HG03565 (cell line): Measurements from ENCODE around the gene RNF2.
"Not testable (repeated sequence)": the region's sequence is repeated elsewhere in the genome, so short reads cannot be mapped to it uniquely, and the experiment has no call there.

Experiments used
- ATAC-seq: cut with Tn5 transposase; IDR thresholded peaks from one replicate; pipeline ENCODE4 v1.9.1; 2021; ENCODE audit warnings: mild to moderate bottlenecking, moderate library complexity; ENCODE audit not compliant: unreplicated experiment

RNF2 gene

DNA sequence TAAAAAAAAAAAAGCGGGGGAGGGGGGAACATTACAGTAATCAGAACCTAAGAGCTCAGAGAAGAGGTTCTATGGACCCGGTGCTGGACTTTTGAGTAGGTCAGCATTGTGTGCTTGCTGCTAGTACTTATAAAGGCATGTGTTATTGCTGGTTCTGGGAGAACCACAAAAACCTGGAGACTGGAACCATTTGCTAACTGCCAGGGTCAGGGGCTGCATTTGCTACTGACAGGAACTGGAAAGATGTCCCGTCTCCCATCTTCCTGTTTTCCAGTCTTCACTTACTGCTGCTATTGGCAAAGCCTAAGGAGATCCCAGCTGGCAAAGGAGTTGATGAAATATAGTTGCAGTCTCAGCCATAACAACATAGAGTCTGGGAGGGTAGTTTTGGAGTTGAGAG is 4.3 kb downstream of the RNF2 start:
- ATAC-seq: no peak

GRCh38 chr1:185050823-185051451 is 5.6 kb downstream of the RNF2 start:
- no peak for ATAC-seq

- no peak for ATAC-seq
These were observed 7.8 kb downstream of the RNF2 start for GRCh38 chr1:185053204-185053603.

GRCh38 chr1:185054365-185055060 is 9.2 kb downstream of the RNF2 start:
- no peak for ATAC-seq

DNA sequence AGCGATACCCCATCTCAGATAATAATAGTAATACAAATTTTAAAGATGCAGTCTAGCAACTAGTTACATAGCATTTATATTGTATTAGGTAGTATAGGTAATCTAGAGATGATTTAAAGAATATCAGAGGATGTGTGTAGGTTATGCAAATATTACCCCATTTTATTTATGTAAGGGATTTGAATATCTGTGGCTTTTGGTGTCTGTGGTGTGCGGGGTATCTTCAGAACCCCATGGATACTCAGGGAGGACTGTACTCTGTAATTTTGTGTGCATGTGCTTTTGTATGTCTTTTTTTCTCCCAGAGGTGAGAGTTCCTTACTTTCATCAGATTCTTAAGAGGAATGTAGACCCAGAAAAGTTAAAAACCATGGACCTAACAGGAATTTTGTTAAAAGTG is 12.8 kb downstream of the RNF2 start:
- ATAC-seq: no peak

DNA sequence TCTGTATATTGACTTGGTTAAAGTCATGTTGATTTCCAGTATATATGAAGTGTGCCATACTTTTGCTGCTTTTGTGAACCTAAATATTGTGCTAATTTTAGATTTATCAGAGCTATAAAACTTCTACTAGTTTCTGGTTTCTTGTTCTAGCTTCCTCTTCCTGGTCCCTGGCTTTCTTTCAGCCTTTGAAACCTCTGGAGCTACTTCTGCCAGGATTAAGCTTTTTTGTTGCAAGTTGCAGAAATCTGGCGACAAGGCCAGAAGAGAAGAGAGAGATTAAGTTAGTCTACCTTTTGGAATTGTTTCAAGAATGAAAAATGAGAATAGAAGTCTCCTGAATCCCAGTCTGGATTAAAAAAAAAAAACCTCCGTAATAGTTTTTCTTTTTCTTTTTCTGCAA is 13.5 kb downstream of the RNF2 start:
- no peak for ATAC-seq

DNA sequence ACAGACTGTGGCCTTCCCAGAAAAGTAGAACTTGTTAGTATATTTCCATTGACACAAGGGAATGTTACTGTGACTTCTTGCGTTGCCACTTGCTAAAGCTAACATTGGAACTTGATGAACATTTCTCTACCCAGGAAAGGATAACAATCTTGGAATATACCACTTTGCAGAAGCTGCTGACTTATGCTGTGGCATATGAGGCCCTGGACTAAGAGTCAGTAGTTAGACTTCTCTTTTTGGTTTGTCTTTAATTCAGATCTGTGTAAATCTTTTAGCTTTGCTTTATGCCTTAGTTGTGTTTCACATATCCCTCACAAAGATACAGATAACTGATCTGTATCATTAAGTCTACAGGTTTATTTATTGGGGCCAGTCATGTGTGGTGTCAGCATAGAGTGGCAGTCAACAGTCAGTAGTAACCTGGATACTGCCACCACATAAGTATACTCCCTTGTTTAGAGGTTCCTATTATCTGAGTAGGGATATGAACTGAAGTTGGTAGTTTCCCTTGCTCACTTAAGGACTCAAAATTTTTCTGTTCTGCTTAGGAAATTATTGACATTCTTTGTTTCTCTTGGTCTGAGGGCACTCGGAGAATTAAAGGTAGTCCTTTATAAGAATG is 14.7 kb downstream of the RNF2 start:
- ATAC-seq: no peak

DNA sequence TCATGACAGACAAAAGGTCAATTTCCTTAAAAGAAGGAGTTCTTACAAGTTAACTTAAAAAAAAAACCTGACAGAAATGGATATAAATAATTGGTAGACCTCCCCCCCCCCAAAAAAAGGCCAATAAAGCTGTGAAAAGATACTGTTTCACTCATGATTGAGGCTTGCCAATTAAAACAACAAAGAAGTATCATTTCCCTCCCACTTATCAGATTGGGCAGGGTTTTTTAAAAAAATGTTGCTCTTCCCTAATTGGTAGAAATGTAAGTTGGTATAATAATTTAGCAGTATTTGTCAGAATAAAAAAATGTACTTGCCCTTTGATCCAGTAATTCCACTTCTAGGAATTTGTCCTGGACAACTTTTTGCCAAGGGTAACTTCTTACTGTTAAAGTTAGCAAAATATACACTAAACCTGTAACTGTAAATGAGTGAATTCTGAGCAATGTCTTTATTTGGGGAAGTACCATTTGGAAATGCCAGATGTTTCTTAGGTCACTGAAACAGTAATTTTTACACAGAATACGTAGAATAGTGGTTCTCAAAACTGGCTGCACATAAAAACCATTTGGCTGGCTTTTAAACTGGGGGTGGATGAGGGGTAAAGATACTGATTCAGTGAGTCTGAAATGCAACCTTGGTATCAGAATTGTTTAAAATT is 17.5 kb downstream of the RNF2 start:
- no peak for ATAC-seq

- no peak for ATAC-seq
These were observed 18.4 kb downstream of the RNF2 start for GRCh38 chr1:185063719-185064118.

DNA sequence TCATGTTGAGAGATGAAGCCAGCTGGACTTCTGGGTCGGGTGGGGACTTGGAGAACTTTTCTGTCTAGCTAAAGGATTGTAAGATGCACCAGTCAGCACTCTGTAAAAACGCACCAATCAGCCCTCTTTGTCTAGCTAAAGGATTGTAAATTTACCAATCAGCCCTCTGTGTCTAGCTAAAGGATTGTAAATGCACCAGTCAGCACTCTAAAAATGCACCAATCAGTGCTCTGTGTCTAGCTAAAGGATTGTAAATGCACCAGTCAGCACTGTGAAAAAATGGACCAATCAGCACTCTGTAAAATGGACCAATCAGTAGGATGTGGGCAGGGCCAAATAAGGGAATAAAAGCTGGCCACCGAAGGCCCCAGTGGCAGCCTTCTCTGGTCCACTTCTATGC is 19.6 kb downstream of the RNF2 start:
- not testable (repeated sequence) for ATAC-seq

DNA sequence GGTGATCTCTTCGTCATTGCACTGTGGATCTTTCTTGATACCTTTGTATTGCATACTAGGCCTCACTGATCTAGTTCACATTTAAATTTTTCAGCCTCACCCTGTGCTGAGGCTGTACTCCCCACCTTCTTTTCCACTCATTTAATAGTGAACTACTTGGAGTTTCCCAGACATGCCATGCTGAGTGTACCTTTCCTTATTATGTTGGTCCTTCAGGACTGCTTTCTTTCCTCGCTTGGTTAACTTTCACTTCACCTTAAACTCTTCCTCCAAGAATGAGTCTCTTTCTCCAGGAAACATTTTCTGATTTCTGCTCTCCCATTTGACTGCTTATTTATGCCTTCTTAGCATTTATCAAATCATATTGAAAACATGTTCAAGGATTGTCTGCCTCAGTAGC is 20.8 kb downstream of the RNF2 start:
- ATAC-seq: no peak

GRCh38 chr1:185068341-185068740 is 23.0 kb downstream of the RNF2 start:
- ATAC-seq: no peak

DNA sequence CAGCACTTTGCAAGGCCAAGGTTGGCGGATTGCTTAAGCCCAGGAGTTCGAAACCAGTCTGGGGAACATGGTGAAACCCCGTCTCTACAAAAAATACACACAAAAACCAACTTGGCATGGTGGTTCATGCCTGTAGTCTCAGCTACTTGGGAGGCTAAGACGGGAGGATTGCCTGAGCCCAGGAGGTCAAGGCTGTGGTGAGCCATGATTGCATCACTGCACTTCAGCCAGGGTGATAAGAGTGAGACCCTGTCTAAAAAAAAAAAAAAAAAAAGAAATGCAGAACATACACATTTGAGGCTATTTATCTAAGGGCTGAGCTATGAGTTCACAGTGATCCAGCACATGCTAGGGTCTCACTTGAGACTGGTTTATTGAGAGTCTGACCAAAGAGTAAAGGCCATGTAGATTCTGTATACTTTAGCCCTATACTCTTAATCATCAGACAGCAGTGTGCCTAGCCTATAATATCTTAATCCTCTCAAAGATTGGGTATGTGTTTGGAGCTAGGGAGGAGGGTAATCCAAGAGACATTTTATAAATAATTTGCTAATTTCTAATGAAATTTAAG is 23.9 kb downstream of the RNF2 start:
- ATAC-seq: no peak

DNA sequence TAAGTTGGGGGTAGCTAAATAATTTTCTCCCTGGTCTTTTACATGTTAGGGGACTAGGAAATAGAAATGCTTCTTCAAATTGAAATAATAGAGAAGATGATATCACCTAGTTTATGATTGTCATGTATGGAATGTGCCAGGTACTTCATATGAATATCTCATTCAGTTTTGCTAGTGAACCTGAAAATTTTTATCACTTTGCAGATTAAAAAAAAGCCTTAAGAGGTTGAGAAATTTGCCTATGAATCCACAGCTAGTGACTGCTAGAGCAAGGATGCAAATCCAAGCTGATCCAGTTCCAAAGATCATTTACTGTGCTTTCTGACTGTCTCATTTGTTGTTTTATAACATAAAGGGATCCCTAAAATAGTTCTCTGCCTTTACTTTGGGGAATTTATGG is 24.7 kb downstream of the RNF2 start:
- no peak for ATAC-seq

GRCh38 chr1:185073725-185074124 is 28.4 kb downstream of the RNF2 start:
- no peak for ATAC-seq

- ATAC-seq: no peak
These were observed 28.9 kb downstream of the RNF2 start for GRCh38 chr1:185074307-185074706.

DNA sequence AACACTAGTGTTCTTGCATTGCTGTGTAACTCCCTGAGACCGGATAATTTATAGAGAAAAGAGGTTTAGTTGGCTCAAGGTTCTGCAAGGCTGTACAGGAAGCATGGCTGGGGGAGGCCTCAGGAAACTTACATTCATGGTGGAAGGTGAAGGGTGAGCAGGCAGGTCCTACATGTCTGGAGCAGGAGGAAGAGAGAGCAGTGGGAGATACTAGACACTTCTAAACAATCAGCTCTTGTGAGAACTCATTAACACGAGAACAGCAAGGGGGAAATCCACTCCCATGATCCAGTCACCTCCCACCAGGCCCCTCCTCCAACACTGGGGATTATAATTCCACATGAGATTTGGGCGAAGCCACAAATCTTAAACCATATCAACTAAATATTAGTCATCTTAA is 30.1 kb downstream of the RNF2 start:
- ATAC-seq: no peak

- no peak for ATAC-seq
These were observed 32.0 kb downstream of the RNF2 start for GRCh38 chr1:185077374-185077773.

GRCh38 chr1:185080422-185080821 is 35.1 kb downstream of the RNF2 start:
- no peak for ATAC-seq

- ATAC-seq: no peak
These were observed 38.5 kb downstream of the RNF2 start for GRCh38 chr1:185083818-185084217.

DNA sequence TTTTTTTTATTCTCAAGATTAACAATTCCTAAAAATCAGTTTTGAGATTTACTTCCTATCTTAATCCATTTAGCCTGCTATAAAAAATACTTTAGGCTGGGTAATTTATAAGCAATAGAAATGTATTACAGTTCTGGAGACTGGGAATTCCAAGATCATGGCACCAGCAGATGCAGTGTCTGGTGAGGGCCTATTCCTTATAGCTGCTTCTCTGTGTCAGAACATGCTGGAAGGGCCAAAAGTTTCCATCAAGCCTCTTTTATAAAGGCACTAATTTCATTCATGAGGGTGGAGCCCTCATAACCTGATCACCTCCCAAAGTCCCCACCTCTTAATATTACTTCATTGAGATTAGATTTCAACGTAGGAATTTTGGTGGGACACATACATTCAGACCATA is 41.7 kb downstream of the RNF2 start:
- ATAC-seq: no peak

DNA sequence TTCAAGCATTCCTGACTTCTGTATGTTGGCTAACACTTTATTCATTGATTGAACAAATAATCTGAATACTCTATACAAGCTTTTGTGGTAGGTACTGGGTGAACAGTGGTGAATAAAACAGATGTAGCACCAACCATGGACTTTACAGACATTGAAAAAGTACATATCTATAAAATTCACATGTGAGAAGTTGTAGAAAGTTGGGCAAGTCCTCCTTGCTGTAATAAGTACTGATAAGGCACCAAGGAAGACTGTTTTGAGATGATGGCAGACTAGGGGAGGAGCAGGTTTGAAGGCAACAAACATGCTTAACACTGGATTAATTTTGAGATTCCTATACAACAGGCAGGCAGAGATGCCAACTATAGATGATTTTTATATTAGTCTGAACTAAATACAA is 42.4 kb downstream of the RNF2 start:
- no peak for ATAC-seq
